ENCODE data around the gene WHAMM.

Gene WHAMM

DNA sequence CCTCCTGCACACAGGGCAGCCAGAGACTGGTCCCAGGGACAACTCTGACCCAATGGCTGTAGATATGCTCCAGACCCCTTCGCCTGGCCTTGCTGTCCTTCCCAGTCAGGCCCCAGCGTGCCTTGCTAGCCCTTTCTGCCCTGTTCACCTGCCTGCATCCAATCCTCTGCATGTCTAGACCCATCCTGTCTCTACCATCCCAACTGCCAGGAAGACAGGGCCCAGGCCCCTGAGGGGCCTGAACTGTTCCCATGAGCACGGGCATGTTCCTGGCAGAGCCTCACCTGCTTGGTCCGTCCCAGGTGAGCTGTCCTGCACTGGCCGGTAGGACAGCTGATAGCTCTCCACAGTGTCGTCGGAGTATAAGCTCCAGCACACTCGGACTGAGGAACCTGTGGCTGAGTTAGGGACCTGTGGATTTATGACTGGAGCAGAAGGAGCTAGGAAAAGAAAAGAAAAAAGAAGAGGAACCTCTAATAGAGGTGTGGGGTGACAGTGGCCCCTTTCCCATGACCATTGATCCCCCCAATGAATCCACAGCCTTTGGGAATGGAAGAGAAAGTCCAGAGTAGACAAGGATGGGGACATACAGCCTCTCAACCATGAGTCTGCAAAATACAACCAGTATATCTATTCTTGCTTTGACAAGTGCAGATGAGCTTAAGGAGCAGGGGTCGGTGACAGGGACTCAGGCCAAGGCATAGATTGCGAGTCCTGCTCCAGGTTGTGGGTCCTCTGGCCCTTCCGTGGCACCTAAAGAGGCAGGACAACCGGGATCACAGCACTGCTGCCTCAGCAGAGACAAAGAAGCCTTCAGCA is 37.4 kb upstream of the WHAMM start:
- H3K4me3 ChIP-seq (ENCODE audit: insufficient read depth, low read length, poor library complexity, severe bottlenecking): no peak overlapping the region
- no peak for TF ChIP-seq EZH2phosphoT487 (conservative IDR thresholded peaks at IDR 0.05; ENCODE audit: low read length)
- TF ChIP-seq, protein P1, sequence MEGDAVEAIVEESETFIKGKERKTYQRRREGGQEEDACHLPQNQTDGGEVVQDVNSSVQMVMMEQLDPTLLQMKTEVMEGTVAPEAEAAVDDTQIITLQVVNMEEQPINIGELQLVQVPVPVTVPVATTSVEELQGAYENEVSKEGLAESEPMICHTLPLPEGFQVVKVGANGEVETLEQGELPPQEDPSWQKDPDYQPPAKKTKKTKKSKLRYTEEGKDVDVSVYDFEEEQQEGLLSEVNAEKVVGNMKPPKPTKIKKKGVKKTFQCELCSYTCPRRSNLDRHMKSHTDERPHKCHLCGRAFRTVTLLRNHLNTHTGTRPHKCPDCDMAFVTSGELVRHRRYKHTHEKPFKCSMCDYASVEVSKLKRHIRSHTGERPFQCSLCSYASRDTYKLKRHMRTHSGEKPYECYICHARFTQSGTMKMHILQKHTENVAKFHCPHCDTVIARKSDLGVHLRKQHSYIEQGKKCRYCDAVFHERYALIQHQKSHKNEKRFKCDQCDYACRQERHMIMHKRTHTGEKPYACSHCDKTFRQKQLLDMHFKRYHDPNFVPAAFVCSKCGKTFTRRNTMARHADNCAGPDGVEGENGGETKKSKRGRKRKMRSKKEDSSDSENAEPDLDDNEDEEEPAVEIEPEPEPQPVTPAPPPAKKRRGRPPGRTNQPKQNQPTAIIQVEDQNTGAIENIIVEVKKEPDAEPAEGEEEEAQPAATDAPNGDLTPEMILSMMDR (IDR thresholded peaks at IDR 0.05; ENCODE audit: insufficient read depth, low read length, poor library complexity, severe bottlenecking): no peak
- H3K4me2 ChIP-seq (ENCODE audit: low read depth, low read length, poor library complexity, severe bottlenecking): no peak overlapping the region
- H3K9ac ChIP-seq (ENCODE audit: low read length): no peak overlapping the region
- H3K27ac ChIP-seq (ENCODE audit: low read depth, low read length): no peak overlapping the region
- no peaks in the 10 kb centered on the region for H4K20me1 ChIP-seq (ENCODE audit: low read depth, low read length)
- H3K79me2 ChIP-seq (ENCODE audit: insufficient read depth, low read length): no peaks in the 10 kb centered on the region
- H3F3A ChIP-seq (ENCODE audit: insufficient read depth): no peaks in the 10 kb centered on the region
- no peaks in the 10 kb centered on the region for H3K9me2 ChIP-seq (replicated peaks; ENCODE audit: insufficient read depth, low read length)
- no peaks in the 10 kb centered on the region for H3K36me3 ChIP-seq (ENCODE audit: low read length)
- no peaks in the 10 kb centered on the region for H3K9me3 ChIP-seq (ENCODE audit: insufficient read depth, low read length)
- no peak overlapping the region for H2AFZ ChIP-seq (ENCODE audit: low read depth, low read length, severe bottlenecking)
- H3K27me3 ChIP-seq (ENCODE audit: low read length): no peaks in the 10 kb centered on the region

DNA sequence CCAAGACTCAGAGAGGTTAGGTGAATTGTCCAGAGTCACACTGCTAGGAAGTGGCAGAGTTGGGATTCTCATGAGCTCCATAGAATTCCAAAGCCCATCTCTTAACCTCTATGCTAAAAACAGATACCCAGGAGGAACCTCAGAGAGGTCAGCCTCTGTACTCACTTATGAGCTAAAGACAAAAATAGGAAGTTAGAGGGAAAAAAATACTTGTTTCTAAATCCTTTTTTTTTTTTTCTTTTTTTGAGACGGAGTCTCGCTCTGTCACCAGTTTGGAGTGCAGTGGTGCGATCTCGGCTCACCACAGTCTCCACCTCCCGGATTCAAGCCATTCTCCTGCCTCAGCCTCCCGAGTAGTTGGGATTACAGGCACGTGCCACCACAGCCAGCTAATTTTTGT is 34.9 kb upstream of the WHAMM start:
- no peaks in the 10 kb centered on the region for H3K9me3 ChIP-seq (ENCODE audit: insufficient read depth, low read length)
- no peak overlapping the region for H3K9ac ChIP-seq (ENCODE audit: low read length)
- no peak overlapping the region for H3K4me3 ChIP-seq (ENCODE audit: insufficient read depth, low read length, poor library complexity, severe bottlenecking)
- H3K27me3 ChIP-seq (ENCODE audit: low read length): no peaks in the 10 kb centered on the region
- no peaks in the 10 kb centered on the region for H4K20me1 ChIP-seq (ENCODE audit: low read depth, low read length)
- no peaks in the 10 kb centered on the region for H3F3A ChIP-seq (ENCODE audit: insufficient read depth)
- no peak overlapping the region for H3K4me2 ChIP-seq (ENCODE audit: low read depth, low read length, poor library complexity, severe bottlenecking)
- H3K79me2 ChIP-seq (ENCODE audit: insufficient read depth, low read length): no peaks in the 10 kb centered on the region
- no peak overlapping the region for H2AFZ ChIP-seq (ENCODE audit: low read depth, low read length, severe bottlenecking)
- no peak overlapping the region for H3K27ac ChIP-seq (ENCODE audit: low read depth, low read length)
- no peaks in the 10 kb centered on the region for H3K36me3 ChIP-seq (ENCODE audit: low read length)
- TF ChIP-seq, protein P1 (IDR thresholded peaks at IDR 0.05; ENCODE audit: insufficient read depth, low read length, poor library complexity, severe bottlenecking): no peak
- TF ChIP-seq EZH2phosphoT487 (conservative IDR thresholded peaks at IDR 0.05; ENCODE audit: low read length): no peak
- H3K9me2 ChIP-seq (replicated peaks; ENCODE audit: insufficient read depth, low read length): no peaks in the 10 kb centered on the region

DNA sequence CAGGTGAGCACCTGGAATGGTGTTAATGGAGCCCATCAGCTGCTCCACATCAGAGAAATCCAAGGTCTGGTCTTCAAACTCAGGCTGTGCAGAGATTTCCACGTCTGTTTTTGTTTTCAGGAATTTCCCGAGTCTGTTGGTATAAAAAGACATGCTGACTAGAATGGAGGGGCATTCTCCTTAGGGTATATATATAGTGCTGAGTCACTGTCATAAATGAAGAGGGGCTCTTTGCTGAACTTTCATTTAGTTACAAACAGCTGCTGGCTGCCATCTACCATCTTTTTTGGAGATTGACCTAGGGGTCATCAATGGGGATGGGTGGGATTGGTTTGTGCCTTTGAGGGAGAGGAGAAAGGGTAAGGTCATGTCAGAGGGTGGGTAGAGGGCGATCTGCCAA is 30.7 kb upstream of the WHAMM start:
- Histone ChIP-seq H3K36me3 (ENCODE audit: low read length) (no peaks in the 10 kb centered on the region), H3K9me3 (ENCODE audit: insufficient read depth, low read length) (no peaks in the 10 kb centered on the region), H3K9me2 (replicated peaks; ENCODE audit: insufficient read depth, low read length) (no peaks in the 10 kb centered on the region), H3K27ac (ENCODE audit: low read depth, low read length) (no peak overlapping the region), H3F3A (ENCODE audit: insufficient read depth) (no peaks in the 10 kb centered on the region), H4K20me1 (ENCODE audit: low read depth, low read length) (no peaks in the 10 kb centered on the region), H2AFZ (ENCODE audit: low read depth, low read length, severe bottlenecking) (no peak overlapping the region), H3K4me2 (ENCODE audit: low read depth, low read length, poor library complexity, severe bottlenecking) (no peak overlapping the region), H3K27me3 (ENCODE audit: low read length) (no peaks in the 10 kb centered on the region), H3K4me3 (ENCODE audit: insufficient read depth, low read length, poor library complexity, severe bottlenecking) (no peak overlapping the region), H3K9ac (ENCODE audit: low read length) (no peak overlapping the region), H3K79me2 (ENCODE audit: insufficient read depth, low read length) (no peaks in the 10 kb centered on the region)
- TF ChIP-seq, protein P1 (IDR thresholded peaks at IDR 0.05; ENCODE audit: insufficient read depth, low read length, poor library complexity, severe bottlenecking): no peak
- TF ChIP-seq EZH2phosphoT487 (conservative IDR thresholded peaks at IDR 0.05; ENCODE audit: low read length): no peak
